ENCODE measurements around the gene PECR. TPM values are rescaled to one million over a fixed set of nuclear protein-coding genes. Genes with fewer than 3 reads are reported as not detected.

The PECR gene
- total and polyA plus RNA-seq, 2 of the 4 experiments (the other 2 are of a cell fraction) = 11.4 to 17.7 TPM

- Histone ChIP-seq H3K4me1 (ENCODE audit: control insufficient read depth, insufficient read depth, low read length) (no peaks in the 10 kb centered on the region), H3K9me1 (ENCODE audit: insufficient read depth, low read length) (no peaks in the 10 kb centered on the region; the same call in 1 of the 2 replicates), H2BK120ac (ENCODE audit: low read depth, low read length) (no peak overlapping the region), H3K79me1 (ENCODE audit: low read depth in 1 of 2, low read length in 2 of 2) (no peaks in the 10 kb centered on the region), H3K4ac (ENCODE audit: low read depth, low read length) (no peak overlapping the region), H4K5ac (ENCODE audit: low read depth, low read length) (no peak overlapping the region), H3K9ac (ENCODE audit: low read depth, low read length) (no peak overlapping the region), H3K36me3 (ENCODE audit: control insufficient read depth, insufficient read depth, low read length) (no peaks in the 10 kb centered on the region), H2AFZ (replicated peaks; ENCODE audit: low read length, poor library complexity) (no peak overlapping the region), H4K20me1 (ENCODE audit: insufficient read depth, low read length) (no peaks in the 10 kb centered on the region), H2BK20ac (ENCODE audit: low read depth, low read length) (no peak overlapping the region), H3K4me3 (ENCODE audit: insufficient read depth, low read depth, low read length) (no peak overlapping the region), H3K9me3 (ENCODE audit: control insufficient read depth, insufficient read depth, low read length) (no peaks in the 10 kb centered on the region), H2BK5ac (ENCODE audit: low read depth, low read length, poor library complexity, severe bottlenecking) (no peak overlapping the region), H3K56ac (ENCODE audit: extremely low read depth, insufficient read depth, low read length) (no peak overlapping the region), H3K23ac (ENCODE audit: low read depth, low read length) (no peak overlapping the region), H3K18ac (ENCODE audit: low read depth, low read length) (no peak overlapping the region), H3K4me2 (ENCODE audit: low read depth, low read length) (no peak overlapping the region), H3K14ac (replicated peaks; ENCODE audit: low read depth, low read length) (no peak overlapping the region), H2AK5ac (ENCODE audit: low read depth, low read length) (no peak overlapping the region), H4K8ac (ENCODE audit: low read depth in 2 of 2, low read length in 2 of 2) (no peak overlapping the region), H3K27me3 (ENCODE audit: control insufficient read depth, insufficient read depth, low read length) (no peaks in the 10 kb centered on the region), H2AK9ac (replicated peaks; ENCODE audit: low read depth, low read length, poor library complexity) (no peak overlapping the region), H2BK15ac (ENCODE audit: low read depth, low read length) (no peak overlapping the region), H4K91ac (ENCODE audit: insufficient read depth, low read depth, low read length) (no peak overlapping the region), H3K27ac (ENCODE audit: insufficient read depth, low read length) (no peak overlapping the region)
- no TSS peak for BruUV-seq (replicated peaks)
- in situ Hi-C loops (cut with MboI; ENCODE audit: low sequenced_read_pairs) = no loop called here
- no peak for DNase-seq
- POLR2A ChIA-PET (ENCODE audit: unreplicated experiment) = no interaction called here
- no CpG with 5 or more reads among the region's 1 CpG for WGBS, 2 experiments (ENCODE audit: extremely low coverage in 2 of 2, insufficient read length in 1 of 2)
- CTCF ChIA-PET = no interaction called here
- intact Hi-C loops (cut with micrococcal nuclease) = no loop called here
- no peak for TF ChIP-seq CHD1 (IDR thresholded peaks at IDR 0.05; ENCODE audit: low read depth, low read length)
- no peak for TF ChIP-seq FOS (IDR thresholded peaks at IDR 0.05; ENCODE audit: low read depth, low read length)
- TF ChIP-seq RAD21 (IDR thresholded peaks at IDR 0.05; ENCODE audit: low read length) = no peak
- no peak for ATAC-seq (ENCODE audit: low read depth)
- dilution Hi-C loops (cut with HindIII; ENCODE audit: low sequenced_read_pairs, unreplicated experiment) = no loop called here
Observed at GRCh38 chr2:215997219-215997618, 84.4 kb downstream of the PECR start.

Data from IMR-90 (cell line).